GM12878 (cell line): Measurements from ENCODE around the gene DMD. TPM values are rescaled to one million over a fixed set of nuclear protein-coding genes. Genes with fewer than 3 reads are reported as not detected.

ENCODE experiments used
- ATAC-seq: fragments of 200-7000 bp; cut with Tn5 transposase; 3 replicates; pipeline ENCODE4 v1.9.1; 2020; ENCODE audit warnings: mild to moderate bottlenecking, moderate library complexity
- BruUV-seq: library from RNA; stranded (reverse); fragments of 400-500 nt; replicated peaks from 2 replicates; lab custom pipeline; 2021; lab: Mats Ljungman, UMichigan
- CTCF ChIA-PET: fragments of 300-600 bp; sonication (Branson Sonifier 250); formaldehyde crosslinking; extraction: SDS; loops from one replicate; lab custom pipeline; 2021; ENCODE audit warnings: inconsistent platforms; lab: Yijun Ruan, JAX
- POLR2A ChIA-PET: fragments of 350-600 bp; formaldehyde crosslinking; extraction: SDS; loops from one replicate; lab custom pipeline; 2021; ENCODE audit warnings: inconsistent platforms; lab: Charles Lee
- RAD21 ChIA-PET: fragments of 300-600 bp; sonication (Branson Sonifier 250); formaldehyde crosslinking; loops from one replicate; lab custom pipeline; 2023; ENCODE audit warnings: antibody characterized with exemption; ENCODE audit not compliant: unreplicated experiment; lab: Charles Lee
- SMC1A ChIA-PET: fragments of 300-600 bp; sonication (Branson Sonifier 250); formaldehyde crosslinking; loops from one replicate; lab custom pipeline; 2023; ENCODE audit not compliant: unreplicated experiment, uncharacterized antibody; lab: Charles Lee
- DNase-seq: peaks from one replicate; pipeline ENCODE4 v3.0.0-alpha.2; 2011; ENCODE audit warnings: low read depth, low spot score
- FAIRE-seq: peaks from 3 replicates; lab custom pipeline; 2011; peaks lifted over from hg19 to GRCh38; lab: Jason Lieb, UNC
- H2AFZ ChIP-seq: 2 replicates; pipeline ENCODE4 v1.6.0; 2011; ENCODE audit warnings: low read depth, low read length, control low read depth; ENCODE audit not compliant: control insufficient read depth
- H3K27ac ChIP-seq: 2 replicates; pipeline ENCODE4 v1.5.1; 2011; ENCODE audit warnings: control low read depth; ENCODE audit not compliant: control insufficient read depth, insufficient read depth
- H3K27me3 ChIP-seq, 2 experiments: replicated peaks in 1 of 2; 2 replicates each; pipeline versions ENCODE4 v1.6.0 to v1.6.1; 2011; ENCODE audit warnings: low read length in 1 of 2; ENCODE audit not compliant: control insufficient read depth in 2 of 2, insufficient read depth in 2 of 2
- H3K36me3 ChIP-seq, 2 experiments: 2 replicates each; pipeline ENCODE4 v1.5.1; 2011; ENCODE audit warnings: low read length in 1 of 2; ENCODE audit not compliant: control insufficient read depth in 2 of 2, insufficient read depth in 2 of 2
- H3K4me1 ChIP-seq: 2 replicates; pipeline ENCODE4 v1.6.1; 2011; ENCODE audit warnings: mild to moderate bottlenecking, low read length, moderate library complexity, mixed read lengths; ENCODE audit not compliant: control insufficient read depth, insufficient read depth
- H3K4me2 ChIP-seq: 2 replicates; pipeline ENCODE4 v1.6.0; 2011; ENCODE audit warnings: control low read depth; ENCODE audit not compliant: control insufficient read depth, insufficient read depth
- H3K4me3 ChIP-seq: fragments of 200-600 bp; sonication (generic); 2 replicates; pipeline ENCODE4 v1.5.1; 2016
- H3K79me2 ChIP-seq: 2 replicates; pipeline ENCODE4 v1.6.0; 2011; ENCODE audit warnings: low read length; ENCODE audit not compliant: control insufficient read depth, insufficient read depth
- H3K9ac ChIP-seq: 2 replicates; pipeline ENCODE4 v1.8.0; 2011; ENCODE audit warnings: low read length, control low read depth, mixed read lengths; ENCODE audit not compliant: control insufficient read depth, insufficient read depth
- H3K9me3 ChIP-seq: replicated peaks from 3 replicates; pipeline ENCODE4 v1.5.1; 2011; ENCODE audit warnings: mild to moderate bottlenecking, low read length; ENCODE audit not compliant: control insufficient read depth, insufficient read depth
- H4K20me1 ChIP-seq: 2 replicates; pipeline ENCODE4 v1.6.0; 2011; ENCODE audit not compliant: control insufficient read depth, insufficient read depth
- CBFB ChIP-seq: IDR thresholded peaks from 2 replicates; pipeline ENCODE4 v1.6.1; 2016; ENCODE audit warnings: antibody characterized with exemption, low read depth
- CBX3 ChIP-seq: fragments of 200-600 bp; sonication (generic); IDR thresholded peaks from 2 replicates; pipeline ENCODE4 v1.6.1; 2016; ENCODE audit warnings: low read depth, borderline replicate concordance
- CHD1 ChIP-seq: IDR thresholded peaks from 2 replicates; pipeline ENCODE4 v1.6.1; 2012; ENCODE audit warnings: low read depth, low read length, improper control_type of control experiment
- NBN ChIP-seq: fragments of 450-650 bp; IDR thresholded peaks from 2 replicates; pipeline ENCODE4 v1.6.1; 2016
- PAX5 ChIP-seq: IDR thresholded peaks from 2 replicates; pipeline ENCODE4 v1.6.1; 2011; ENCODE audit warnings: low read depth, low read length, borderline replicate concordance
- POU2F2 ChIP-seq: IDR thresholded peaks from 3 replicates; pipeline ENCODE4 v1.6.1; 2011; ENCODE audit warnings: low read depth, mild to moderate bottlenecking, low read length, borderline replicate concordance
- SMARCA5 ChIP-seq: fragments of 450-650 bp; IDR thresholded peaks from 2 replicates; pipeline ENCODE4 v1.6.1; 2017; ENCODE audit warnings: mild to moderate bottlenecking
- ZNF217 ChIP-seq: fragments of 450-650 bp; IDR thresholded peaks from 2 replicates; pipeline ENCODE4 v1.6.1; 2017; ENCODE audit warnings: antibody characterized with exemption, mild to moderate bottlenecking
- WGBS: methylation state at CpG from one replicate; pipeline ENCODE4 v1.1.6; 2016; ENCODE audit warnings: low lambda C conversion rate; ENCODE audit not compliant: insufficient replicate concordance, insufficient coverage; ENCODE audit errors: missing lambda C conversion rate; 5-methylcytosine and 5-hydroxymethylcytosine counted together
- in situ Hi-C: fragments of 300-500 bp; cut with MboI; formaldehyde crosslinking; loops from 9 replicates; pipeline ENCODE4 v1.14.3; 2018; ENCODE audit warnings: mixed read lengths
- intact Hi-C: fragments of 100-400 bp; cut with micrococcal nuclease; formaldehyde crosslinking; loops from one replicate; pipeline ENCODE4 v1.14.2; 2022; ENCODE audit not compliant: unreplicated experiment
- polyA plus RNA-seq, 11 experiments: library from polyadenylated mRNA; depleted of rRNA in 4 of 11; unstranded in 6 of 11; stranded (reverse) in 5 of 11; fragments of >200 nt; fragmentation: Nextera tagmentation in 4 of 11; fragmentation: Illumina TruSeq in 1 of 11; extraction: Ambion mirVana in 4 of 11; extraction: Trizol in 1 of 11; gene quantifications; 1 replicate in 1 of 11; 2 replicates in 10 of 11; pipeline versions ENCODE4 v1.2.1 to v1.2.3, GENCODE V29; 2011 to 2016; ENCODE audit warnings: inconsistent platforms in 2 of 11, missing spikeins in 2 of 11, low read depth in 1 of 11
- total RNA-seq, 4 experiments: library from RNA; depleted of rRNA in 3 of 4; stranded (reverse); fragments of >200 nt in 3 of 4; fragmentation: Illumina TruSeq in 1 of 4; extraction: Trizol in 1 of 4; gene quantifications; 2 replicates each; pipeline versions ENCODE4 v1.2.1 to v1.2.3, GENCODE V29; 2013 to 2021
- TF ChIP-seq, protein P1 (sequence below): fragments of 150-350 bp; IDR thresholded peaks from 2 replicates; pipeline ENCODE4 v1.6.1; 2016; ENCODE audit warnings: low read depth, low read length
- TF ChIP-seq, protein P2 (sequence below): fragments of 450-650 bp; IDR thresholded peaks from 2 replicates; pipeline ENCODE4 v1.6.1; 2017; ENCODE audit warnings: low read depth, mild to moderate bottlenecking, moderate library complexity

Gene DMD
- total and polyA plus RNA-seq, 10 of the 15 experiments (the other 5 are each of a cell fraction or from before 2014, with no cell fraction given), result 1.4 to 24.3 (median 4.3) TPM

DNA sequence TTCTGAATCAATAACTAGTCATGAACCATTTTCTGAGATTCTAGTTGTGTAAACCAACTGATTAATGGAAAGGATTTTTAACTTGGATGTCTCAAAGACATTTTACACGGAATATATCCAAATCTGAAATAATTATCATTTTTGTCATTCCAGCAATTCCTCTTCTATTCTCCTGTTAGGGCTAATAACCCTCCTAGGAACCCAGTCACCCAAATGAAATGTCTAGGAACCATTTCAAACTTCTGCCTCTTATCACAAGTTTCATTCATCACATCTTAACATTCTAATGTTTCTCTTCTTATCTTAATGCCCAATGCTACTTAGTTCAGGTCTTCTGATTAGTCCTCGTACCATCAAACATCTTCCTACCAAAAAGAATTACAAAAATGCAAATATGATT lies 639.8 kb downstream of the DMD start:
- ChIA-PET POLR2A (no interaction called here), RAD21 (no interaction called here), CTCF (no interaction called here), SMC1A (interaction anchor here (1.2 kb wide), 1 partner anchor 88 kb away, joined by 3 read pairs; no protein-coding TSS in a partner anchor)
- H3K4me1 ChIP-seq, result no peaks in the 10 kb centered on the region
- no peak overlapping the region for H2AFZ ChIP-seq
- no peaks in the 10 kb centered on the region for H3K36me3 ChIP-seq
- TF ChIP-seq, protein P1, sequence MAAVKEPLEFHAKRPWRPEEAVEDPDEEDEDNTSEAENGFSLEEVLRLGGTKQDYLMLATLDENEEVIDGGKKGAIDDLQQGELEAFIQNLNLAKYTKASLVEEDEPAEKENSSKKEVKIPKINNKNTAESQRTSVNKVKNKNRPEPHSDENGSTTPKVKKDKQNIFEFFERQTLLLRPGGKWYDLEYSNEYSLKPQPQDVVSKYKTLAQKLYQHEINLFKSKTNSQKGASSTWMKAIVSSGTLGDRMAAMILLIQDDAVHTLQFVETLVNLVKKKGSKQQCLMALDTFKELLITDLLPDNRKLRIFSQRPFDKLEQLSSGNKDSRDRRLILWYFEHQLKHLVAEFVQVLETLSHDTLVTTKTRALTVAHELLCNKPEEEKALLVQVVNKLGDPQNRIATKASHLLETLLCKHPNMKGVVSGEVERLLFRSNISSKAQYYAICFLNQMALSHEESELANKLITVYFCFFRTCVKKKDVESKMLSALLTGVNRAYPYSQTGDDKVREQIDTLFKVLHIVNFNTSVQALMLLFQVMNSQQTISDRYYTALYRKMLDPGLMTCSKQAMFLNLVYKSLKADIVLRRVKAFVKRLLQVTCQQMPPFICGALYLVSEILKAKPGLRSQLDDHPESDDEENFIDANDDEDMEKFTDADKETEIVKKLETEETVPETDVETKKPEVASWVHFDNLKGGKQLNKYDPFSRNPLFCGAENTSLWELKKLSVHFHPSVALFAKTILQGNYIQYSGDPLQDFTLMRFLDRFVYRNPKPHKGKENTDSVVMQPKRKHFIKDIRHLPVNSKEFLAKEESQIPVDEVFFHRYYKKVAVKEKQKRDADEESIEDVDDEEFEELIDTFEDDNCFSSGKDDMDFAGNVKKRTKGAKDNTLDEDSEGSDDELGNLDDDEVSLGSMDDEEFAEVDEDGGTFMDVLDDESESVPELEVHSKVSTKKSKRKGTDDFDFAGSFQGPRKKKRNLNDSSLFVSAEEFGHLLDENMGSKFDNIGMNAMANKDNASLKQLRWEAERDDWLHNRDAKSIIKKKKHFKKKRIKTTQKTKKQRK, result no peak
- TF ChIP-seq CBX3 (no peak), NBN (no peak), CBFB (no peak), CHD1 (no peak), ZNF217 (no peak), PAX5 (no peak), SMARCA5 (no peak), POU2F2 (no peak)
- TF ChIP-seq, protein P2, sequence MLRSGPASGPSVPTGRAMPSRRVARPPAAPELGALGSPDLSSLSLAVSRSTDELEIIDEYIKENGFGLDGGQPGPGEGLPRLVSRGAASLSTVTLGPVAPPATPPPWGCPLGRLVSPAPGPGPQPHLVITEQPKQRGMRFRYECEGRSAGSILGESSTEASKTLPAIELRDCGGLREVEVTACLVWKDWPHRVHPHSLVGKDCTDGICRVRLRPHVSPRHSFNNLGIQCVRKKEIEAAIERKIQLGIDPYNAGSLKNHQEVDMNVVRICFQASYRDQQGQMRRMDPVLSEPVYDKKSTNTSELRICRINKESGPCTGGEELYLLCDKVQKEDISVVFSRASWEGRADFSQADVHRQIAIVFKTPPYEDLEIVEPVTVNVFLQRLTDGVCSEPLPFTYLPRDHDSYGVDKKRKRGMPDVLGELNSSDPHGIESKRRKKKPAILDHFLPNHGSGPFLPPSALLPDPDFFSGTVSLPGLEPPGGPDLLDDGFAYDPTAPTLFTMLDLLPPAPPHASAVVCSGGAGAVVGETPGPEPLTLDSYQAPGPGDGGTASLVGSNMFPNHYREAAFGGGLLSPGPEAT, result no peak
- H3K4me3 ChIP-seq, result no peak overlapping the region
- 13% methylated on average over 2 of the region's 2 CpGs for WGBS
- no peak overlapping the region for H3K9ac ChIP-seq
- FAIRE-seq, result no peak
- in situ Hi-C loops, result no loop called here
- no peaks in the 10 kb centered on the region for H3K79me2 ChIP-seq
- H3K9me3 ChIP-seq, result no peaks in the 10 kb centered on the region
- H3K27ac ChIP-seq, result no peak overlapping the region
- no peak for DNase-seq
- ATAC-seq, result no peak
- H3K4me2 ChIP-seq, result no peak overlapping the region
- intact Hi-C loops, result no loop called here
- H4K20me1 ChIP-seq, result no peaks in the 10 kb centered on the region
- no TSS peak for BruUV-seq
- H3K27me3 ChIP-seq, result no peaks in the 10 kb centered on the region
